ENCODE results near the gene EXOC7. TPM values are rescaled to one million over a fixed set of nuclear protein-coding genes. Genes with fewer than 3 reads are reported as not detected.

Gene EXOC7
- total RNA-seq, 1 experiment from 2014 or later: 69.0 TPM

GRCh38 chr17:76115138-76115754 lies 11.7 kb upstream of the EXOC7 start:
- H3K27me3 ChIP-seq (ENCODE audit: low read length): no peaks in the 10 kb centered on the region
- DNase-seq: no peak
- H3K9me2 ChIP-seq (replicated peaks; ENCODE audit: insufficient read depth, low read length): no peaks in the 10 kb centered on the region
- no peak overlapping the region for H3K27ac ChIP-seq (ENCODE audit: low read length)
- no peaks in the 10 kb centered on the region for H3K4me1 ChIP-seq (ENCODE audit: low read length)
- no peaks in the 10 kb centered on the region for H4K20me1 ChIP-seq (ENCODE audit: insufficient read depth, low read depth, low read length)
- no peak overlapping the region for H3K4me3 ChIP-seq (ENCODE audit: low read length)
- H3K9me3 ChIP-seq (ENCODE audit: low read length): no peaks in the 10 kb centered on the region
- no peaks in the 10 kb centered on the region for H3K36me3 ChIP-seq (ENCODE audit: insufficient read depth, low read length)
- H2AFZ ChIP-seq (ENCODE audit: low read length): no peak overlapping the region
- H3K79me2 ChIP-seq (ENCODE audit: low read length): no peaks in the 10 kb centered on the region
- no peak overlapping the region for H3K9ac ChIP-seq (ENCODE audit: low read length)
- H3K4me2 ChIP-seq (ENCODE audit: low read depth, low read length, poor library complexity, severe bottlenecking): no peak overlapping the region

- no peaks in the 10 kb centered on the region for H3K9me3 ChIP-seq (ENCODE audit: low read length)
- H3K27me3 ChIP-seq (ENCODE audit: low read length): no peaks in the 10 kb centered on the region
- no peak overlapping the region for H2AFZ ChIP-seq (ENCODE audit: low read length)
- H3K27ac ChIP-seq (ENCODE audit: low read length): no peak overlapping the region
- H3K4me1 ChIP-seq (ENCODE audit: low read length): no peaks in the 10 kb centered on the region
- H3K9ac ChIP-seq (ENCODE audit: low read length): no peak overlapping the region
- H3K36me3 ChIP-seq (ENCODE audit: insufficient read depth, low read length): no peaks in the 10 kb centered on the region
- H3K4me3 ChIP-seq (ENCODE audit: low read length): no peak overlapping the region
- no peaks in the 10 kb centered on the region for H4K20me1 ChIP-seq (ENCODE audit: insufficient read depth, low read depth, low read length)
- no peak for DNase-seq
- no peaks in the 10 kb centered on the region for H3K79me2 ChIP-seq (ENCODE audit: low read length)
- H3K9me2 ChIP-seq (replicated peaks; ENCODE audit: insufficient read depth, low read length): no peaks in the 10 kb centered on the region
- H3K4me2 ChIP-seq (ENCODE audit: low read depth, low read length, poor library complexity, severe bottlenecking): no peak overlapping the region
These were observed 8.4 kb upstream of the EXOC7 start for GRCh38 chr17:76111956-76112355.

DNA sequence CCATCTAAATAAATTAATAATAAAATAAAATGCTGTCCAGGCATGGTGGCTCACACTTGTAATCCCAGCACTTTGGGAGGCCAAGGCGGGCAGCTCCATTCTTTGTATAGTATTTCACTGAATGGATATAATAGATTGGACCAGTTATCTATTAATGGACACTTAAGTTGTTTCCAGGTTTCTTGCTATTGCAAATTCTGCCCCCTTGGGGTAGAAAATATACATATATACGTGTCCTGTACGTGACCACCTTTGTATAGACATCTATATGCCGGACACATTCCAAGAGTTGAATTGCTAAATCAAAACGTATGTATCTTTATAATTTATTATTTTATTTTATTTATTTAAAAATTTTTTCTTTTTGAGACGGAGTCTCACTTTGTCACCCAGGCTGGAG lies 3.9 kb upstream of the EXOC7 start:
- H3K27me3 ChIP-seq (ENCODE audit: low read length): no peaks in the 10 kb centered on the region
- peaks cover 18% of the 10 kb centered on the region for H3K4me1 ChIP-seq (ENCODE audit: low read length)
- H3K4me3 ChIP-seq (ENCODE audit: low read length): no peak overlapping the region
- no peak overlapping the region for H3K9ac ChIP-seq (ENCODE audit: low read length)
- no peaks in the 10 kb centered on the region for H3K36me3 ChIP-seq (ENCODE audit: insufficient read depth, low read length)
- H3K79me2 ChIP-seq (ENCODE audit: low read length): peaks cover 10% of the 10 kb centered on the region
- H3K9me2 ChIP-seq (replicated peaks; ENCODE audit: insufficient read depth, low read length): no peaks in the 10 kb centered on the region
- H3K27ac ChIP-seq (ENCODE audit: low read length): no peak overlapping the region
- H2AFZ ChIP-seq (ENCODE audit: low read length): no peak overlapping the region
- peak; percentile 76 for DNase-seq
- H3K4me2 ChIP-seq (ENCODE audit: low read depth, low read length, poor library complexity, severe bottlenecking): no peak overlapping the region
- no peaks in the 10 kb centered on the region for H3K9me3 ChIP-seq (ENCODE audit: low read length)
- H4K20me1 ChIP-seq (ENCODE audit: insufficient read depth, low read depth, low read length): peaks cover 3% of the 10 kb centered on the region; the same call in 1 of the 2 replicates

- H2AFZ ChIP-seq (ENCODE audit: low read length): peak overlapping the region; percentile 42; the same call in 1 of the 2 replicates
- H3K79me2 ChIP-seq (ENCODE audit: low read length): peaks cover 17% of the 10 kb centered on the region
- no peaks in the 10 kb centered on the region for H3K9me3 ChIP-seq (ENCODE audit: low read length)
- no peak overlapping the region for H3K4me2 ChIP-seq (ENCODE audit: low read depth, low read length, poor library complexity, severe bottlenecking)
- no peak for DNase-seq
- no peaks in the 10 kb centered on the region for H3K36me3 ChIP-seq (ENCODE audit: insufficient read depth, low read length)
- no peak overlapping the region for H3K27ac ChIP-seq (ENCODE audit: low read length)
- H3K9me2 ChIP-seq (replicated peaks; ENCODE audit: insufficient read depth, low read length): no peaks in the 10 kb centered on the region
- H3K27me3 ChIP-seq (ENCODE audit: low read length): no peaks in the 10 kb centered on the region
- no peak overlapping the region for H3K9ac ChIP-seq (ENCODE audit: low read length)
- no peak overlapping the region for H3K4me3 ChIP-seq (ENCODE audit: low read length)
- peaks cover 18% of the 10 kb centered on the region for H3K4me1 ChIP-seq (ENCODE audit: low read length)
- peaks cover 3% of the 10 kb centered on the region; the same call in 1 of the 2 replicates for H4K20me1 ChIP-seq (ENCODE audit: insufficient read depth, low read depth, low read length)
These were observed 3.1 kb upstream of the EXOC7 start for GRCh38 chr17:76106703-76107102.

DNA sequence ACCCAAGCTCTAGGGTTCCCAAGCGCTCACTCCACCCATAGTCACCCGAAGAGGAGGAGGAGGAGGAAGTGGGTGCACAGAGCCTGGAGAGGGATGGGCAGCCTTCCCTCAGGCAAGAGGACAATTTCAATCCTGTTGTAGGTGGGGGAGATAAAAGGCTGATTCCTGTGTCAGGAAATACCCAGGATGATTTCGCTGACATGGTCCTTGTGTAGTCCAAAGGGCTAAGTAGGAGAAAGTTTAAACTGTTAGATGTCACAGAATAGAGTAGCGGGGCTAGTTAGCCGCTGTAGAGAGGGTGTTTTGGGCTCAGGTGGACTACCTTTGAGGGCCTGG lies 1.3 kb upstream of the EXOC7 start:
- no peak overlapping the region for H3K4me3 ChIP-seq (ENCODE audit: low read length)
- H3K36me3 ChIP-seq (ENCODE audit: insufficient read depth, low read length): peaks cover 9% of the 10 kb centered on the region
- no peak overlapping the region for H3K4me2 ChIP-seq (ENCODE audit: low read depth, low read length, poor library complexity, severe bottlenecking)
- no peaks in the 10 kb centered on the region for H3K9me3 ChIP-seq (ENCODE audit: low read length)
- peaks cover 3% of the 10 kb centered on the region; the same call in 1 of the 2 replicates for H4K20me1 ChIP-seq (ENCODE audit: insufficient read depth, low read depth, low read length)
- no peak overlapping the region for H2AFZ ChIP-seq (ENCODE audit: low read length)
- no peaks in the 10 kb centered on the region for H3K9me2 ChIP-seq (replicated peaks; ENCODE audit: insufficient read depth, low read length)
- no peak overlapping the region for H3K9ac ChIP-seq (ENCODE audit: low read length)
- no peak for DNase-seq
- no peaks in the 10 kb centered on the region for H3K27me3 ChIP-seq (ENCODE audit: low read length)
- peaks cover 17% of the 10 kb centered on the region for H3K79me2 ChIP-seq (ENCODE audit: low read length)
- no peak overlapping the region for H3K27ac ChIP-seq (ENCODE audit: low read length)
- peaks cover 18% of the 10 kb centered on the region for H3K4me1 ChIP-seq (ENCODE audit: low read length)

GRCh38 chr17:76104140-76104895 lies 731 bp upstream of the EXOC7 start:
- DNase-seq: no peak
- no peaks in the 10 kb centered on the region for H3K9me3 ChIP-seq (ENCODE audit: low read length)
- H4K20me1 ChIP-seq (ENCODE audit: insufficient read depth, low read depth, low read length): peaks cover 3% of the 10 kb centered on the region; the same call in 1 of the 2 replicates
- H2AFZ ChIP-seq (ENCODE audit: low read length): peak overlapping the region; percentile 70; the same call in 1 of the 2 replicates
- peaks cover 18% of the 10 kb centered on the region for H3K4me1 ChIP-seq (ENCODE audit: low read length)
- H3K36me3 ChIP-seq (ENCODE audit: insufficient read depth, low read length): peaks cover 12% of the 10 kb centered on the region
- peak overlapping the region; percentile 89 for H3K4me3 ChIP-seq (ENCODE audit: low read length)
- peak overlapping the region; percentile 96 for H3K4me2 ChIP-seq (ENCODE audit: low read depth, low read length, poor library complexity, severe bottlenecking)
- no peak overlapping the region for H3K27ac ChIP-seq (ENCODE audit: low read length)
- no peaks in the 10 kb centered on the region for H3K9me2 ChIP-seq (replicated peaks; ENCODE audit: insufficient read depth, low read length)
- peaks cover 17% of the 10 kb centered on the region for H3K79me2 ChIP-seq (ENCODE audit: low read length)
- peak overlapping the region; percentile 88 for H3K9ac ChIP-seq (ENCODE audit: low read length)
- no peaks in the 10 kb centered on the region for H3K27me3 ChIP-seq (ENCODE audit: low read length)

DNA sequence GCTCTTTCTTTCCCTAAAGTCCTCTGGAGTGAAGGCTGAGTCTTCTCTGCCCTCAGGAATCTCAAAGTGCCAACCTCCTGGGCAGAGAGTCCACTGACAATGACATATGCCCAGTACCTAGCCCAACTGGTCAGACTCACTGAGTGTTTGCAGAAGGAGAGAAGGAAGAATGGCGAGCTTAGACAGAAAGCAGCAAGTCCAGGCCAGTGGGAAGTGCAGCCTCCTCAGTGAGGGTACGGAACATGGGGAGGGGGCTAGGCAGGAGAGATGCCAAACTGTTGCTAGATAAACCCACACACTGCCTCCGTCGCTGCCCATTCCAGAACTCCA lies 678 bp downstream of the EXOC7 start:
- Histone ChIP-seq H3K9me2 (replicated peaks; ENCODE audit: insufficient read depth, low read length) (no peaks in the 10 kb centered on the region), H3K27me3 (ENCODE audit: low read length) (no peaks in the 10 kb centered on the region), H3K4me3 (ENCODE audit: low read length) (peak overlapping the region; percentile 89), H3K4me1 (ENCODE audit: low read length) (peaks cover 18% of the 10 kb centered on the region), H3K36me3 (ENCODE audit: insufficient read depth, low read length) (peaks cover 12% of the 10 kb centered on the region), H2AFZ (ENCODE audit: low read length) (peak overlapping the region; percentile 70; the same call in 1 of the 2 replicates), H3K9me3 (ENCODE audit: low read length) (no peaks in the 10 kb centered on the region), H3K79me2 (ENCODE audit: low read length) (peaks cover 17% of the 10 kb centered on the region), H3K9ac (ENCODE audit: low read length) (peak overlapping the region; percentile 88), H3K4me2 (ENCODE audit: low read depth, low read length, poor library complexity, severe bottlenecking) (peak overlapping the region; percentile 96), H3K27ac (ENCODE audit: low read length) (no peak overlapping the region), H4K20me1 (ENCODE audit: insufficient read depth, low read depth, low read length) (peaks cover 3% of the 10 kb centered on the region; the same call in 1 of the 2 replicates)
- DNase-seq: no peak

GRCh38 chr17:76097716-76098295 lies 5.8 kb downstream of the EXOC7 start:
- H3K4me1 ChIP-seq (ENCODE audit: low read length): peaks cover 9% of the 10 kb centered on the region

More at GRCh38 chr17:76097716-76098295, 5.8 kb downstream of the EXOC7 start:
- Histone ChIP-seq H3K9me2 (replicated peaks; ENCODE audit: insufficient read depth, low read length) (no peaks in the 10 kb centered on the region), H3K27me3 (ENCODE audit: low read length) (no peaks in the 10 kb centered on the region), H3K4me2 (ENCODE audit: low read depth, low read length, poor library complexity, severe bottlenecking) (no peak overlapping the region), H3K36me3 (ENCODE audit: insufficient read depth, low read length) (peaks cover 12% of the 10 kb centered on the region), H4K20me1 (ENCODE audit: insufficient read depth, low read depth, low read length) (peaks cover 1% of the 10 kb centered on the region; the same call in 1 of the 2 replicates), H3K4me3 (ENCODE audit: low read length) (no peak overlapping the region), H3K9ac (ENCODE audit: low read length) (no peak overlapping the region), H2AFZ (ENCODE audit: low read length) (no peak overlapping the region), H3K79me2 (ENCODE audit: low read length) (peaks cover 10% of the 10 kb centered on the region), H3K9me3 (ENCODE audit: low read length) (no peaks in the 10 kb centered on the region), H3K27ac (ENCODE audit: low read length) (no peak overlapping the region)
- no peak for DNase-seq

All from Karpas-422 (cell line).